HG02884 (cell line): ENCODE measurements around the gene PRTFDC1.
"Not testable (repeated sequence)": the region's sequence is repeated elsewhere in the genome, so short reads cannot be mapped to it uniquely, and the experiment has no call there.

ENCODE experiments used
- ATAC-seq: cut with Tn5 transposase; IDR thresholded peaks from one replicate; pipeline ENCODE4 v1.9.1; 2021; ENCODE audit warnings: mild to moderate bottlenecking, moderate library complexity; ENCODE audit not compliant: unreplicated experiment

Gene PRTFDC1, protein sequence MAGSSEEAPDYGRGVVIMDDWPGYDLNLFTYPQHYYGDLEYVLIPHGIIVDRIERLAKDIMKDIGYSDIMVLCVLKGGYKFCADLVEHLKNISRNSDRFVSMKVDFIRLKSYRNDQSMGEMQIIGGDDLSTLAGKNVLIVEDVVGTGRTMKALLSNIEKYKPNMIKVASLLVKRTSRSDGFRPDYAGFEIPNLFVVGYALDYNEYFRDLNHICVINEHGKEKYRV

GRCh38 chr10:24952143-24952706 is at the start of gene PRTFDC1:
PRTFDC1 (minus strand) TSS chr10:24952606; CDS start chr10:24952575, 31 bp downstream.
- ATAC-seq = peak; percentile 36

DNA sequence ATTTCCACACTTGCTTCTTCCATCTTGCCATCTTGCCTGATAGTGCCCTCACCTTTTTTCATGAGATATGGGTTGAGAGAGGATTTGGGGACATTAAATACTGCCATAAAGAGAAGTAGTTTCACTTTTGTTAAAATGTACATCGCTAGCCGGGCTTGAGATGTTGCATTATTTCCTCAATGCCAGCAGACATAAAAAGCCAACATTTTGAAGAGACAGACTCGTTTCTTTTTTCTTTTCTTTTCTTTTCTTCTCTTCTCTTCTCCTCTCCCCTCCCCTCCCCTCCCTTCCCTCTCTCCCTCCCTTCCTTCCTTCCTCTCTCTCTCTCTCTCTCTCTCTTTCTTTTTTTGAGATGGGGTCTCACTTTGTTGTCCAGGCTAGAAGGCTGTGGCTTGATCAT is 45.6 kb upstream of the PRTFDC1 start:
- no peak for ATAC-seq

DNA sequence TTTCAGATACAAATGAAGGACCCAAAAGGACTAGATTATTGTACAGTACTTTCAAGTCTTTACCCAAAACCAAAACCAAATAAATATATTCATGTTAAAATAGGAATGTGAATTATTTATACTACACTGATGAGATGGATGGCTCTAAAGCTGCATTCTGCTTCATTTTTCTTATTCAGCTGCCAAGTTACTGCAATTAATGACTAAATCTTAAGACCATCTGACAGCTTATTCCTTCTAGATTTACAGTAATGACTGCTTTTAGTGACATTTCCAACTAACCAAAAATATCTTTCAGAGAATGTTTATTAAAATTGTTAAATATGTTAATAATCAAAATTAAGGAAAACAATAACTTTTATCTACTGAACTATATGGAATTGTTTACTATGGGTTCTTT is 42.7 kb upstream of the PRTFDC1 start:
- ATAC-seq = no peak

DNA sequence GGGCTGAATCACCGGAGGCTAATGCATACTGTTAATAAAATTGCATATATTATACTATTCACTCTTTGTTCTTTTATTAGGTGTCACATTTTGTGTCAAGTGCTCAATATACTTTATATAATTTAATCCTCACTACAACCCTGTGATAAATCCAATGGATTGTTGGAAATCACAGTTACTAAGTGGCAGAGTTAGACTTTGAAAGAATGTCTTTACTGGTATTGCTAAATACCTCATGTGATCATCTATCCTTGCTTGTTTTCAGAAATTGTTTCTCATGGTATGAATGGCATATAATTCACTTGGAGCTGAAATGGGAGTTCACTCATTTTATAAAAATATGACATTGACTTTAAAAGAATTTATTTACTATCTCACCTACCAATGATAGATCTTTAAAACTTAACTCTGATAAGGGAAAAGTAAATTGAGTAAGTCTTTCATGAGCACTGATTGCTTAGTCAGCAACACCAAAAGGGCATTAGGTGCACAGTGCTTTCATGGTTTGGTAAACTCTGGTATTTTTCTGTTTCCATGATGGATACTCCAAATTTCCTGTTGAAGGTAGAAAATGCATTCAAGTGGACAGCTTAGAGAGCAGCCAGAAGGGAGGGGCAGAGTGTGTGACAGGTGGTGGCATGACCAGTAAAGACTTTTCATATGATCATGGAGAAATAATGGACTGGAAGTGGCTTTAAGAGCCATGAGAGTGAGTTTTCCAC is 41.0 kb upstream of the PRTFDC1 start:
- ATAC-seq = no peak

- ATAC-seq = no peak
Observed at GRCh38 chr10:24992512-24993133, 40.2 kb upstream of the PRTFDC1 start.

GRCh38 chr10:24991298-24991697 is 38.9 kb upstream of the PRTFDC1 start:
- ATAC-seq = no peak

DNA sequence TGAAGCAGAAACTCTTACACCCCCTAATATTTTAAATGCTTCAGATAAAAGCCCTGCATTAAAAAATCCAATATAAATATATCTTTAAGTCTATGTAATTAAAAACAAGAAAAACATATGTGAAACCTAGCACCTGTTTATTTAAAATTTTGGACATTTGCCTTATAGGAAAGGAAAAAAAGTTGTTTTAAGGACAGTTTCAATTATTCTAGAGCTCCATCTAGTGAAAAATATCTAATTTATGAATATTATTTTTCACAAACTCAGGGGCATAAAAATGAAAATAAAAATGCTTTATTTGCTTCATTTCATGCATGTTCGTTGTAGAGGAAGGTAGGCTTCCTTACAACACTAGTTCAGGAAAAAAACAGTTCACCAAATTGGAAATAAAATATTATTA is 37.5 kb upstream of the PRTFDC1 start:
- no peak for ATAC-seq

DNA sequence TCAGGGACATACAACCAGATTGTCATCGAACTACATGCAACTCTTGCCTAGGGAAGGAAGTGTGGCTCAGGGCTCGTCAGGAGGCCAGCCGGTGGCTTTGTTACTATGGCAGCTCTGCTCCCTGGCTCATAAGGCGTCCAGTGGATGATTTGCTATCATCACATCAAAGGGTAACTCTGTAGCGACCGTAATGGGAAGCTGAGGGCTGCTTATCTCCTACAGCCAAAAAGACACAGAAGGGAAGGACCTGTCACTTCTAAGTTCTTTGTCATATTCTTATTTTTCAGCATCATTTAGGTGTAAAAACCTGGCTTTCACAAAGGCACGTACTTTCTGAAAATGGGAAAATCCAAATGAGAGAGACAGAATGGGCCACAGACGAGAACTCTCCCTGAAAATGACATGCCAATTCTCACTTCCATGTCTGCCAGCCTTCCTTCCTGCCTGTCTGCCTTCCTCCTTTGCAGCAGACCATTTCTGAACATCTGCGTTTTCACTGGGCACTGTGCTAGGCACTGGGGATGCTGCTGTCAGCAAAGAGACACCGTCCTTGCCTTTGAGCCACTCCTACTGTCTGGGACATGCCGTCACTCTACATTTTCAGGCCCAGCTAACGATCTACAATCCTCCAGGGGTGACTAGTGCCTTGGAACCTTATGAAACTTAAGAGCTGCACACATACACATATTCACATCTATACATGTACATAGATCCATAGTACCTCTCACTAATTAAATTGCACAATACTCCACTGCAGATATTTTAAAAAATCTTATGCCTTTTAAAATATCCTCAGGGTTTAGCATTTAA is 36.6 kb upstream of the PRTFDC1 start:
- ATAC-seq = no peak

DNA sequence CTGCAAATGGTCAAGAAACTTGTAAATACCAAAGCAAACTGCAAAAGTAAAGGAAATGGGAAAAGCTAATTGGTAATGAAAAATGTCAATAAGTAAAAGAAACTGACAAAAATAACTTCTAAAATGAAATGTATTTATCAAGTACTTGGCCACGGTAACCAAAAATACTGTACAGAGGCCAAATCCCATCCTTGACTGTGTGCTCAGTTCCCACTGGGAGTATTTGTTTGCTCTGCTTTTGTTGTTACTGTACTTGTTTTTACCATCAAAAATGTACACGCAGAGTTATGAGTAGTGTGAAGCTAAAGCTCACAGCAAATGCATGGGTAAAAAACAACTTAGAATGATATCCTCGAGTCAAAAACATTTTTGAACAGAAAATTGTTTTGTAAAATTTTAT is 32.5 kb upstream of the PRTFDC1 start:
- no peak for ATAC-seq

GRCh38 chr10:24983946-24984345 is 31.5 kb upstream of the PRTFDC1 start:
- no peak for ATAC-seq

GRCh38 chr10:24983130-24983529 is 30.7 kb upstream of the PRTFDC1 start:
- ATAC-seq = no peak

DNA sequence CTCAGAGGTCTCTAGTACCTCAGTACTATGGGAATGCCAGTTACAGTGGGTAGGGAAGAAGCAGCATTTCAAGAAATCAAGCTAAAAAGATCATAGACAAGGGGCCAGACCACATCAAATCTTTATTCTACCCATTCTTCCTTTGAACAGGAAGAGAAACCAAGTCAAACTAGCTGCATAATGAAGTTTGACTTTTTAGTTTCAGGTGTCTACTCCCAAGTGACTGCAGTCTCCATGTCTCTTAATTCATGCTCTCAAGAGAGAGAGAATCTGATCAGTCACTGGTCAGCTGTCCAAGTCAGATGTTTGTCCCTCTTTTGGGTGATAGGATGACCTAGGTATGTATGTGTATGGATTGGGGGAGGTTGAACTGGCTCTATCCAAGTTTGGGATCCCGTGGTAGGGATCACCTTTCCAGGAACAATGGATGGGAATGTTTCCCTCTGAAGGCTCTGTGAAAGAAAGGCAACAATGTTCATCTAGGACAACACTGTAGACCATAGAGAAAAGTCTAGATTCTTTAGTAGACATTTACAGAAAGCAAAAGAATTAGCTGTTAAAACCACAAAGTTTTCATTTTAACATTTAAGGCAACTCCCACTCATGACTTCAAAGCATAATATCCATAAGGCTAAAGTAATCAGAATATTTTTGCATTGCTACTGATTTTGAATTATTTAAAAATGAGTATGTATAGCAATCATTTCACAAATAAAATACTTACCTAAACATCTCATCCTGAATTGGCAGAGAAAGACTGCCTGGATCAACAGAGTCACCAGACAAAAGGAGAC is 30.1 kb upstream of the PRTFDC1 start:
- ATAC-seq = peak; percentile 62

GRCh38 chr10:24981161-24981710 is 28.8 kb upstream of the PRTFDC1 start:
- no peak for ATAC-seq

DNA sequence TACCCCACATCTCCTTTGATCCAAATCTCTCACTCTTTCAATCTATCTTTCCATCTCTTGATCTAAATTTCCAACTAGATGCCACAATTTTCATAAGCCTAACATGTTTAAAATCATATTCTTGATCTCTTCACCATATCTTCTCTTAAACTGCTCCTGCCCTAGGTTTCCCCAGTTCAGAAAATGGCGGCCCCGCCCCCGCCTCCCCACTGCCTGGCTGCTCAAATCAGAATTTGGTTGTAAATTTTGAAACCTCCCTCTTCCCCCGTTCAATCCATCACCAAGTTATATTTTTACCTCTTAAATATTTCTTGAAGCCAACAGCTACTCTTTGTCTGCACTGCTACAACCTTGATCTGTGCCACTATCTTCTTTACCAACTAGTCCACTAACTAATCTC is 27.3 kb upstream of the PRTFDC1 start:
- ATAC-seq = no peak

DNA sequence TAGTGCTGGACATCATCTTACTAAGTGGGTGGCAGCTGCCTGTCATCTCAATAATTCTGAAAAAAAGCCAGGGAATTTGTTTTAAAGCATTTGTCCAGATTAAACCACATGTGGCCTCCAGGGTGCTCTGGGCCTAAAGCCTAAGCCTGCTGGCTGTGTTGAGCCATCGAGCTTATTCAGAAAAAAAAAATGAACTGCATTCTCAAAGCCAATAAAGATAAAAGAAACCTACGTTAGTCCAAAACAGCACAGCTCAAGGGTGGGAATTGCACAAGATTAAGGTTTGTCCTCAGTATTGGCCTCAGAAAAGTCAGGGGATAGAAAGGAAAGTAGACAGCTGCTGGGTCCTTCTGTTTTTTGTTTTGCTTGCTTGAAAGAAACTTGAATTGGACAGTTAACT is 22.6 kb upstream of the PRTFDC1 start:
- no peak for ATAC-seq

GRCh38 chr10:24973163-24973562 is 20.8 kb upstream of the PRTFDC1 start:
- ATAC-seq = no peak

DNA sequence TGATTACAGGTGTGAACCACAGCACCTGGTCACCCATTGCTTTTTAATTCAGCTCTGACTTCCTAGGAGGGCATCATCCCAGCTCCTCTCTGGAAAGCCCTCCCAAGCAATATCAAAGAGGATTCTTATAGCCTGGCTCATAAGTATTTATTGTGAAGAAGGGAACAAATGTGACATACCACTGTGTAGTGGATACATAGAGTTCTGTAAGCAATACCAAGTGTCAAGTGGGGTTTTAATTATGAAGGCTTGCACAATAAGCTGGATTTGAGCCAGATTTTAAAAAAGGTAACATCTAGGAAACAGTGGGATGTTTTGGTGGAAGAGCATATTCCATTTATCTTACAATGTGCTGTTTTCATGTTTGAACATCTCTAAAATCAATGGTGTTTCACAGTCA is 19.0 kb upstream of the PRTFDC1 start:
- ATAC-seq = no peak

DNA sequence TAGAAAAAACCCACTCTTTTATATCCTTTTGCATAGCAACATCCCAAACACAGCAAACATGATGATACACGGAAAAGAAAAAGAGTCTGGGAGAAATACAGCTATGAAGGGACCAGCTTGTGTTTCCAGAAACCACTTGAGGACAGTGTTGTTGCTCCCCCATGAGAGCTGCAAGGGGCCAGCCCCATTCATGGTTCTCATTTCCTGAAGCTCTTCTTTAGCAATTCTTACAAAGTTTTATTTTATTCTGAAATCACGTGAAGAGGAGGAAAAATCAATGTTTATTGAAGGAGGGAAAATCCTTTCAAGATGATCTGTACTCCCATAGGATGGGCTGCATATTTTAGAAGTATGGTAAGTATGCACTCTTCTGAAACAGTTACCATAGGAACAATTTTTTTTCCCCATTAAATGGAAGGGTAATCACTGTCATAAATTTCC is 17.5 kb upstream of the PRTFDC1 start:
- no peak for ATAC-seq

DNA sequence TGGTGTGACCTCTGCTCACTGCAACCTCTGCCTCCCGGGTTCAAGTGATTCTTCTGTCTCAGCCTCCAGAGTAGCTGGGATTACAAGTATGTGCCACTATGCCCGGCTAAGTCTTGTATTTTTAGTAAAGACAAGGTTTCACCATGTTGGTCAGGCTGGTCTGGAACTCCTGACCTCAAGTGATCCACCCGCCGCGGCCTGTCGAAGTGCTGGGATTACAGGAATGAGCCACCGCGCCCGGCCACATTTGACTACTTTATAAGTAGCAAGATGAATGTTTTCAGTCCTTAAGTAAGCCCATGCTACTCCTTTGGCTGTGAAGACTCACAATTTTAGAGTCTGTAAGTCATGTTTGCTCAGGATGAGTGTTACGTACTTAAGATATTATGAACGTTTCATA is 16.5 kb upstream of the PRTFDC1 start:
- not testable (repeated sequence) for ATAC-seq

GRCh38 chr10:24968349-24968748 is 15.9 kb upstream of the PRTFDC1 start:
- ATAC-seq = no peak
